Measurements from ENCODE around the gene JAML.
"Not testable (repeated sequence)": the region's sequence is repeated elsewhere in the genome, so short reads cannot be mapped to it uniquely, and the experiment has no call there.

JAML gene

GRCh38 chr11:118202599-118203422 lies 22.0 kb downstream of the JAML start:
- in situ Hi-C loops (cut with MboI; ENCODE audit: low pct_unique_long_range_greater_than_20kb, low sequenced_read_pairs), result no loop called here
- no peak for DNase-seq

- in situ Hi-C loops (cut with MboI; ENCODE audit: low pct_unique_long_range_greater_than_20kb, low sequenced_read_pairs), result no loop called here
- no peak for DNase-seq
These were observed 22.8 kb downstream of the JAML start for GRCh38 chr11:118201966-118202365.

GRCh38 chr11:118200901-118201680 lies 23.7 kb downstream of the JAML start:
- no peak for DNase-seq
- in situ Hi-C loops (cut with MboI; ENCODE audit: low pct_unique_long_range_greater_than_20kb, low sequenced_read_pairs), result no loop called here

- in situ Hi-C loops (cut with MboI; ENCODE audit: low pct_unique_long_range_greater_than_20kb, low sequenced_read_pairs), result no loop called here
- no peak for DNase-seq
These were observed 24.3 kb downstream of the JAML start for GRCh38 chr11:118200497-118200896.

GRCh38 chr11:118199135-118199534 lies 25.7 kb downstream of the JAML start:
- in situ Hi-C loops (cut with MboI; ENCODE audit: low pct_unique_long_range_greater_than_20kb, low sequenced_read_pairs), result no loop called here
- DNase-seq, result no peak

- in situ Hi-C loops (cut with MboI; ENCODE audit: low pct_unique_long_range_greater_than_20kb, low sequenced_read_pairs), result no loop called here
- DNase-seq, result peak; percentile 76
These were observed 26.4 kb downstream of the JAML start for GRCh38 chr11:118198370-118198769.

GRCh38 chr11:118194835-118195627 lies 29.8 kb downstream of the JAML start:
- in situ Hi-C loops (cut with MboI; ENCODE audit: low pct_unique_long_range_greater_than_20kb, low sequenced_read_pairs), result no loop called here
- DNase-seq, result no peak

GRCh38 chr11:118193910-118194566 lies 30.8 kb downstream of the JAML start:
- in situ Hi-C loops (cut with MboI; ENCODE audit: low pct_unique_long_range_greater_than_20kb, low sequenced_read_pairs), result no loop called here
- no peak for DNase-seq

GRCh38 chr11:118192817-118193216 lies 32.0 kb downstream of the JAML start:
- in situ Hi-C loops (cut with MboI; ENCODE audit: low pct_unique_long_range_greater_than_20kb, low sequenced_read_pairs); DNase-seq: not testable (repeated sequence)

GRCh38 chr11:118190942-118191506 lies 33.8 kb downstream of the JAML start:
- DNase-seq; in situ Hi-C loops (cut with MboI; ENCODE audit: low pct_unique_long_range_greater_than_20kb, low sequenced_read_pairs): not testable (repeated sequence)

- in situ Hi-C loops (cut with MboI; ENCODE audit: low pct_unique_long_range_greater_than_20kb, low sequenced_read_pairs), result no loop called here
- DNase-seq, result peak; percentile 74
These were observed 38.3 kb downstream of the JAML start for GRCh38 chr11:118186346-118187107.

GRCh38 chr11:118184784-118185579 lies 39.8 kb downstream of the JAML start:
- DNase-seq, result no peak
- in situ Hi-C loops (cut with MboI; ENCODE audit: low pct_unique_long_range_greater_than_20kb, low sequenced_read_pairs), result no loop called here

- DNase-seq; in situ Hi-C loops (cut with MboI; ENCODE audit: low pct_unique_long_range_greater_than_20kb, low sequenced_read_pairs): not testable (repeated sequence)
These were observed 41.1 kb downstream of the JAML start for GRCh38 chr11:118183691-118184090.

GRCh38 chr11:118180300-118180703 lies 44.5 kb downstream of the JAML start:
- DNase-seq, result no peak
- in situ Hi-C loops (cut with MboI; ENCODE audit: low pct_unique_long_range_greater_than_20kb, low sequenced_read_pairs), result no loop called here

- in situ Hi-C loops (cut with MboI; ENCODE audit: low pct_unique_long_range_greater_than_20kb, low sequenced_read_pairs), result no loop called here
- no peak for DNase-seq
These were observed 48.1 kb downstream of the JAML start for GRCh38 chr11:118176778-118177134.

GRCh38 chr11:118175993-118176777 lies 48.6 kb downstream of the JAML start, which contains the start of gene SCN2B:
Gene SCN2B, minus strand, starts transcription at chr11:118176639. Its CDS starts 208 bp downstream, at chr11:118176431.
- DNase-seq, result peak; percentile 19
- in situ Hi-C loops (cut with MboI; ENCODE audit: low pct_unique_long_range_greater_than_20kb, low sequenced_read_pairs), result no loop called here

Measured in KBM-7 (cell line).